Measurements from ENCODE around the gene C2CD2.

Gene C2CD2

DNA sequence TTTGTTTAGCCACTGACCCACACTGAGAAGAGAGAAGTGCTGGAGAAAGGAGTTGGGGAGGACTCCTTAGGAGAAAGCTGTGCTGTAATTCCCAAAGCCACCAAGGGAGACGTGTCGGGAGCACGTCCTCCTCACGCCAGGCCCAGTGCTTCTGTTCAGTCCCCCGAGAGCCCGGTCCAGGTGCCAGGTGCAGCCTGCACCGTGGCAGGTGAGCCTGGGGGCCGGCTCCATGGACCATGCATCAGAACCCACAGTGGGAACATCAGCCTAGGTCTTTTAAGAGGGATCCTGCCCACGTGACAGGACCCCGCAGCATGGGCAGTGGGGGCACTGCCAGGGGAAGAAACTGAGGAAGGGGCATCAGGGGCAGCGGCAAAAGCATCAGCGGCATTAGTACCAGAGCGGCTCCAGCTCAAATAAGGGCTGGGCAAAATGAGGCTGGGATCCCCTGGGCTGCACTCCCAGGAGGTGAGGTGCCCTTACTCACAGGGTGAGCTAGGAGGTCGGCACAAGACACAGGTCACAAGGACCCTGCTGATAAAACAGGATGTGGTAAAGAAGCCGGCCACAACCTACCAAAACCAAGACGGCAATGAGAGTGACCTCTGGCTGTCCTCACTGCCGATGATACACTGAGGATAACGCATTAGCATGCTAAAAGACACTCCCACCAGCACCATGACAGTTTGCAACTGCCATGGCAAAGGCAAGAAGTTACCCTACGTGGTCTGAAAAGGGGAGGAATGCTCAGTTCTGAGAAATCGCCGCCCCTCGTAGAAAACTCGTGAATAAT lies 50.1 kb downstream of the C2CD2 start:
- no peak for DNase-seq

- no peak for DNase-seq
Measured at GRCh38 chr21:41902946-41903345, 50.9 kb downstream of the C2CD2 start.

GRCh38 chr21:41901782-41902181 lies 52.0 kb downstream of the C2CD2 start:
- DNase-seq, result no peak

GRCh38 chr21:41901099-41901498 lies 52.7 kb downstream of the C2CD2 start:
- DNase-seq, result no peak

DNA sequence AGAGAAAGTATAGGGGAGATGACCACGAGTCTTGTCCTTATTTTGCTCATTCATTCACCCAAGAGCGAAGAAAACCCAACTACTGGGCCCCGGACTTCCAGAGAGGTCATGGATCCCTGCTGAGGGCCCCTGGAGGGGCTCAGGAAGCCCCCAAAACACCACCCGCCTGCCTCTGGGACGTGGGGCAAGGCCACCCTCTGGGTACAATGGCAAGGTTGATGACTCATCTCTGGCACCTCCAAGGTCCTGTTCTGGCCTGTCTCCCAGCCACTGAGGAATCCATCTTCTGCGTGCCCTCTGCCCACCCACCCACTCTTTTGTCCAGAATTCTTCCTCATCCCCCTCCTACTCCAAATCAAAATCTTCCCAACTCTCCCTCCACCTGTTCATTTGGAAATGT lies 53.4 kb downstream of the C2CD2 start:
- DNase-seq, result no peak

GRCh38 chr21:41899426-41900202 lies 54.2 kb downstream of the C2CD2 start:
- no peak for DNase-seq

DNA sequence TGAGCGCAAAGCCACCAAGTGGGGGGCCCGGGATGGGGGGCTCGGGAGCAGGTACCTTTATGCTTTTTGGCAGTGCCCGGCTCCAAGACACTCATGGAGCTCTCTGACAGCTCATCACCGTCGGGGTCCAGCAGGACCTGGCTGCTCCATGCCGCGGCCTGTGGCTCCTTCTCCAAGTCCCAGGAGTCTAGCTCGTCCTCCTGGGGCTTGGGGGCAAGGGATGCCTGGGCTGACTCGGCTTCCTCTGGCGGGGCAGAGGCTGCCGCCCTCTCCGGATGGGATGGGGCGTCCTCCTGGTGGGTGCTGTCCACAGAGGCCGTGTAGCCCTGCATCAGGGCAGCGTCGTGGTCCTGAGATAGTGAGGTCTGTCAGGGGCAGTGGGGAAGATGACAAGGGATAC lies 54.8 kb downstream of the C2CD2 start:
- no peak for DNase-seq

GRCh38 chr21:41897700-41898099 lies 56.1 kb downstream of the C2CD2 start:
- no peak for DNase-seq

- no peak for DNase-seq
Measured at GRCh38 chr21:41897047-41897669, 56.7 kb downstream of the C2CD2 start.

- no peak for DNase-seq
Measured at GRCh38 chr21:41895643-41896493, 58.0 kb downstream of the C2CD2 start.

DNA sequence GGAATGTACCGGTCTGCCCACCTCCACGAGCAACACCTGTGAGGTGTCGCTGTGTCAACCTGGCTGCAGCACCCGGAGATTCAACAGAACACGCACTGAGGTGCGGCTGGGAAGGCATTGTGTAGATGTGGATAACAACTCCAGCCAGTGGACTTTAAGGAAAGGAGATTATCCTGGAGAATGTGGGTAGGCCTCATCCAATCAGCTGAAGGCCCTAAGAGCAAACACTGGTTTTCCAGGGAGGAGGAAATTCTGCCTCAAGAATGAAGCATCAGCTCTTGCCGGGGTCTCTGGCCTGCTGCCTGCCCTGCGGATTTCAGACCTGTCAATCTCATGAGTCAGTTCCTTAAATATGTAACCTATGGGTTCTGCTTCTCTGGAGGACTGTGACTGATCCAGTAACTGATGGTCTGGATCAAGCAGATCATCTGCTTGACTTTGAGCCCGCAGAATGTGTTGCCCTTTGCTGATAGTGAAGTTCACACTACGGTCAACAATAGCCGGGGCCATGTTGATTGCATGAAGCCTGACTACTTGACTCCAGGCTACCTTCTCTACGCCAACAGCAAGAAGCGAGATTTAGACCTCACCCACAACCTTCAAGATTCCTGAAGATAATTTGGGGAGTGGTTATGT lies 58.8 kb downstream of the C2CD2 start:
- peak; percentile 76 for DNase-seq

GRCh38 chr21:41894511-41894910 lies 59.3 kb downstream of the C2CD2 start:
- DNase-seq, result no peak

DNA sequence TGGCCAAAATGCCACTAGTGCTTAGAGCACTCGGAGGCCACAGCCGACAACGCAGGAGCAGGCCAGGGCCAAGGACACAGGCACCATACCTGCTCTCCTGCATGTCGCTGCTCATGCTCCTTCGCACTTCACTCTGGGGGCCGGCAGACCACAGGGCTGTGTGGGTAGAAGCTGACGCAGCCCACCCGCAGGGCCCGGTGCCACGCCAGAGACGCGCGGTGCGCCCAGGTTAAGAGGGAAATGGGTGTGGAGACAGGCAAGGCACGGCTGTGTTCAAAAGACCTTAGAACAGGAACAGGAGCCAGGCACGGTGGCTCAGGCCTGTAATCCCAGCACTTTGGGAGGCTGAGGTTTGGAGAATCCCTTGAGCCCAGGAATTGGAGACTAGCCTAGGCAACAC lies 61.1 kb downstream of the C2CD2 start:
- DNase-seq, result no peak

- DNase-seq, result no peak
Measured at GRCh38 chr21:41891132-41891531, 62.7 kb downstream of the C2CD2 start.

GRCh38 chr21:41890355-41890754 lies 63.5 kb downstream of the C2CD2 start:
- DNase-seq, result no peak

DNA sequence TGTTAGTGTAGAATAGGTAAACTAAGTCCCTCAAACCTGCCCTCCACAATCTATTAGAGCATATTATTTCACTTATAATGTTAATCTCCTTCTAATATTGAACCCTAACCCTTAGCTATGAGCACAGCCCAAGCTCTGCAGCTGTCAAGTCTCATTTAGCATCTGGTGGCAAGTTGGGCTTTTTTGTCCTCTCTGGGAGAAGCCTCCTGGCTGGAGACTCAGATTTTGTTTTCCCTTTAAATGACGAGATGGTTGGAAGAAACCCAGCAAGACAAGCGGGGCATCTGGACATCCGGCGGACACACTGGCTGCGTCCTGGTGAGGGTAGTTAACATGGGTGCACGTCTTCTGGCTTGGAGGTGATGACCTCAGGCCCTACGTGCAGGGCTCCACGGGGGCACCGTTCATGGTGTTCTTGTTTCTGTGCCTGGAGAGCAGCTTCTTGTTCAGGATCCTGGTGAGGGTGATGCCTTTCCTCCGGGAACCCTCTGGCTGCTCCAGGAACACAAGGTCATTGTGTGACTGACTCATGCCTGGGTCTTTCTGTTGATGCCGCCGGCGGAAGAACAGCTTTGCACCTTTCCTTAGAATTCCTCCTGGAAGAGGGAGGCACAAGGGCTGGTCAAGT lies 65.0 kb downstream of the C2CD2 start:
- no peak for DNase-seq

DNA sequence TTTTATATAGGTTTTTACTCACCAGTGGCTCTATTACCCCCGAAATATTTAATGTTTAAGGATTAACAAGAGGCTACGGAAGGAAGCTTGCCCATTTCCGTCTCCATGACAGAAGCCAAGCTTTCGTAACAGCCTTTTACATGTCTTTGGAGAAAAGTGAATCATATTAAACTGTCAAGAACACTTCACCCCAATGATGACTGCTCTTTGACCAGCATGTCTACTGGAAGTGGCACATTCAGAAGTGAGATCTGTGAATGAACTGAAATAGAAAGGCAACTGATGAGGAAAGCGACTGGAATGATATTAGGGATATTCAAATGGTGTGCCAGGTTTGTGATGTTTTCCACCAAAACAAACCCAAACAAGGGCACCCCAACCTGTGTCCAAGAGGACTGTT lies 66.2 kb downstream of the C2CD2 start:
- DNase-seq, result no peak

DNA sequence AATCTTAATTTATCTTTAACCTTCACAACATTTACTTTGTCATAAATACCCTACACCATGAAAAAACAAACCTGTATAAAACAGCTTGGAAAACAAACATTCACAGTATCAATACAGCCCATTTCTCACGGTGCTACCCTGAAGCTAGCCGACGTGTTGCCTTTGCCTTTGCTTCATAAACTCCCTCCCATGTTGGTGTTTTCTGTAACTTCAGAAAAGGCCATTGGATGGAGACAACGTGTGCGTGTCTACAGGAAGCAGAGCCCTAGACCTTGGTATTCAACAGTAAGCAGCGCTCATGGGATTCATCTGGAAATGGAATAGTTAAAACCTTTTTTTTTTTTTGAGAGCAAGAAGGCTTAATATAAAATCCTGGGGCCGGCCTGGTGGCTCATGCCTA lies 67.5 kb downstream of the C2CD2 start:
- DNase-seq, result no peak

DNA sequence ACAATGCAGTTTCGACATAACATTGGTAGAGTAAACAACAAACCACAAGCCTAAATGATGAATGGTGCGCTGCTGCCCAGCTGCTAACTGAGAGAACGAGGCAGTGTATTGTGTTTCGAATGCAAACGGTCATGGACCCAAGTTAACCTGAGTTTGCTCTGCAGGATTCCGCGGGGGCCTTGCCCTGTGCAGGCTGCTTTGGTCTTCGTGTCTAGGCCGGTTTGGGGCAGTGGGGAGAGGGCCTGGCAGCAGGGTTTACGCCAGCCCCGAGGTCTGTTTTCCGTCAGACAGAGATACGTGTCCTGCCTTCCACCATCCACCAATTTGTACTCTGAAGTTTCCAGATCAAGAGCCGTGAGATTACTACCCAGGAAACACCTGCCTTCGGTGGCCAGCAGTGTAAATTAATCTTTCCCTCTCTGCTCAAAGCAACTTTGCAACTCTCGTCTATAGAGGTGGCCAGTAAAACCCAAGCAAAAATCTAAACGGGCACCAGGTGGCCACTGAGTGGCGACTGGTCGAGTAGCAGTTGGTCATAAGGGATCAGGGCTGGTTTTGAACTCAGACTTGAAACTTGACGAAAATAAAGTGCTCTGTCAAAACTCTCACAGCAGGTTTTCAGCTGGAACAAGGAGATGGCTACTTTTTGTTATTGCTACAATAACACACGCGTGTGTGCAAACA lies 68.3 kb downstream of the C2CD2 start:
- DNase-seq, result no peak

- DNase-seq, result no peak
Measured at GRCh38 chr21:41884501-41885030, 69.3 kb downstream of the C2CD2 start.

DNA sequence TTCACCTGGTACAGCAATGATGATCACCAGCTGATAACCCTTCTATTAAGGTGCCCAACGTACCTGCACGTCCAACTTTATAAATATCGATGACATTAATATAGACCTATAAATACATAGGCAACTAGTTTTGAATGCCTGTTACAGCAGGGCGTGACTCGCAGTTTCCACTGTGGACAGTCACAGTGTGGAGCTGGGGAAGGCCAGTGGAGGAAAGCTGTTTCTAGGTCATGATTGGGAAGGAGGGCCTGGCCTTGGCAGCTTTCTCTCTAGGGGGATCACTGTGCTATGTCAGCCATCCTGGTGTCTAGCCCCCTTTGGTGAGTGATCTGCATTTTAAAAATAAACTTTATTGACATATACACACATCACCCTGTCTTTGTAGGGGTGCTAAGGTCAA lies 70.2 kb downstream of the C2CD2 start:
- DNase-seq, result no peak
